ENCODE data around the gene SACS.

DNA sequence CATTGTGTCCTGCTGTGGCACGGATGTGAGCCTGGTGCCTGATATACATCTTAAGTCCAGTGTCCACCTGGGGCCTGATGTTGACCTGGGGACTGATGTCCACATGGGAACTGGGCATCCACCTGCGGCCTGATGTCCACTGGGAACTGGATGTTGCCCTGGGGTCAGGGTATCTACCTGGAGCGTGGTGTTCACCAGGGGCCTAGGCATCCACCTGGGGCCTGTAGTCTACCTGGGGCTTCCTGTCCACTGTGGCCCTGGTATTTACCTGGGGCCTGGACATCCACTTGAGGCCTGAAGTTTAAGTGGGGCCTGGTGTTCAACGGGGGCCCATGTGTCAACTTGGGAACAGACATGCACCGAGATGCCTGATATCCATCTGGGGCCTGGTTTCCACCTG is 11.9 kb downstream of the SACS start:
- TF ChIP-seq, protein P1, sequence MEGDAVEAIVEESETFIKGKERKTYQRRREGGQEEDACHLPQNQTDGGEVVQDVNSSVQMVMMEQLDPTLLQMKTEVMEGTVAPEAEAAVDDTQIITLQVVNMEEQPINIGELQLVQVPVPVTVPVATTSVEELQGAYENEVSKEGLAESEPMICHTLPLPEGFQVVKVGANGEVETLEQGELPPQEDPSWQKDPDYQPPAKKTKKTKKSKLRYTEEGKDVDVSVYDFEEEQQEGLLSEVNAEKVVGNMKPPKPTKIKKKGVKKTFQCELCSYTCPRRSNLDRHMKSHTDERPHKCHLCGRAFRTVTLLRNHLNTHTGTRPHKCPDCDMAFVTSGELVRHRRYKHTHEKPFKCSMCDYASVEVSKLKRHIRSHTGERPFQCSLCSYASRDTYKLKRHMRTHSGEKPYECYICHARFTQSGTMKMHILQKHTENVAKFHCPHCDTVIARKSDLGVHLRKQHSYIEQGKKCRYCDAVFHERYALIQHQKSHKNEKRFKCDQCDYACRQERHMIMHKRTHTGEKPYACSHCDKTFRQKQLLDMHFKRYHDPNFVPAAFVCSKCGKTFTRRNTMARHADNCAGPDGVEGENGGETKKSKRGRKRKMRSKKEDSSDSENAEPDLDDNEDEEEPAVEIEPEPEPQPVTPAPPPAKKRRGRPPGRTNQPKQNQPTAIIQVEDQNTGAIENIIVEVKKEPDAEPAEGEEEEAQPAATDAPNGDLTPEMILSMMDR (conservative IDR thresholded peaks at IDR 0.05 in 1 of 2, IDR thresholded peaks at IDR 0.05 in 1 of 2; ENCODE audit: extremely low read depth in 1 of 2, insufficient read depth in 1 of 2, low read depth in 1 of 2, low read length in 2 of 2): no peak
- TF ChIP-seq EZH2 (IDR thresholded peaks at IDR 0.05; ENCODE audit: borderline replicate concordance, low read length): no peak

Measured in mammary epithelial cell (primary cell).